GM12875 (cell line): ENCODE measurements around the gene GALNT9.

Source experiments
- H3K4me3 ChIP-seq: one replicate; pipeline ENCODE4 v1.5.1; 2011; ENCODE audit warnings: low read depth, low read length, control low read depth
- TF ChIP-seq, protein P1 (sequence below): IDR thresholded peaks from 2 replicates; pipeline ENCODE4 v1.5.1; 2011; ENCODE audit warnings: low read depth, mild to moderate bottlenecking, control low read depth, inconsistent platforms, low read length, moderate library complexity, borderline replicate concordance; ENCODE audit not compliant: insufficient read depth

Gene GALNT9

DNA sequence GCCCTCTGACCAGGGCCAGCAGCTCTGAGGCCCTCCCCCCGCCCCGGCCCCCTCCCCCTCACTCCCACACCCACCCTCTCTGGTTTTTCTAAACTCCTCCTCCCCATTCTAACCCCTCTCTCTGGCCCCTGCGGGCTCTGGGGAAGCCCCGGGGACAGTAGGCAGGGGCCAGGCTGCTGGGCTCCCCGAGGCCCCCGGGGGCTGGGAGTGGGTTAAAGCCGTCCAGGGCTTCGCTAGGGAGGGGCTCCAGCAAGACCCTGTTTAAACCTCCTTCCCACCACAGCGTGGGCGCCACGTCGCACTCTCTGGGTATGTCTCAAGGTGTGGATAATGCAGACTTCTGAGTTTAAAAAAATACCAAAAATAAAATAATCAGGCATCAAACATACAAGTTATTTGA, 51.4 kb downstream of the GALNT9 start:
- TF ChIP-seq, protein P1, sequence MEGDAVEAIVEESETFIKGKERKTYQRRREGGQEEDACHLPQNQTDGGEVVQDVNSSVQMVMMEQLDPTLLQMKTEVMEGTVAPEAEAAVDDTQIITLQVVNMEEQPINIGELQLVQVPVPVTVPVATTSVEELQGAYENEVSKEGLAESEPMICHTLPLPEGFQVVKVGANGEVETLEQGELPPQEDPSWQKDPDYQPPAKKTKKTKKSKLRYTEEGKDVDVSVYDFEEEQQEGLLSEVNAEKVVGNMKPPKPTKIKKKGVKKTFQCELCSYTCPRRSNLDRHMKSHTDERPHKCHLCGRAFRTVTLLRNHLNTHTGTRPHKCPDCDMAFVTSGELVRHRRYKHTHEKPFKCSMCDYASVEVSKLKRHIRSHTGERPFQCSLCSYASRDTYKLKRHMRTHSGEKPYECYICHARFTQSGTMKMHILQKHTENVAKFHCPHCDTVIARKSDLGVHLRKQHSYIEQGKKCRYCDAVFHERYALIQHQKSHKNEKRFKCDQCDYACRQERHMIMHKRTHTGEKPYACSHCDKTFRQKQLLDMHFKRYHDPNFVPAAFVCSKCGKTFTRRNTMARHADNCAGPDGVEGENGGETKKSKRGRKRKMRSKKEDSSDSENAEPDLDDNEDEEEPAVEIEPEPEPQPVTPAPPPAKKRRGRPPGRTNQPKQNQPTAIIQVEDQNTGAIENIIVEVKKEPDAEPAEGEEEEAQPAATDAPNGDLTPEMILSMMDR: no peak
- no peak overlapping the region for H3K4me3 ChIP-seq

DNA sequence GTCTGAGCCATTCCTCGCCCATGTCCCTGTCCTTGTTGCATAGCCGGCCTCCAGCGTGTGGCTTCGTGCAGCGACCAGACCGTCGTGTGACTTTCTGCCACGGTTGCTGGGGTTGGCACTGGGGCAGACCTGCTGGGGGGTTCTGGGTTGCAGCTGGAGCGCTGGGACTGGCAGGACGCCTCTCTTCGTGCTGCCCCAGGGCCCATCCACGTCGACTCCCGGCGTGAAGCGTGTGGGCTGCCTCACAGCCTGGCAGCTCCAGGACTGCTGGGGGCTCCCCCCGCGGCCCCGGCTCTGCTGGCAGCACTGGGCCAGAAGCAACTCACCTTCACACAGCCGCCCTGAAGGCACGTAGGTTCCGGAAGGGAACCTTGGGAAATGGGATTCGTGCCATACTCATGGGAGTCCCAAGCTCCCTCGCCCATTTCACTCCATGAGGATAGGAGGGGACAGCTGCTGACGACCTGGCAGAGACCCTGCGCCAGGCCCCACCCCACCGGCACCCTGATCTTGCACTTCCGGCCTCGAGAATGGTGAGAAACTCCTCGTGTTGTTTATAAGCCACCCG, 51.9 kb downstream of the GALNT9 start:
- no peak overlapping the region for H3K4me3 ChIP-seq
- TF ChIP-seq, protein P1: no peak

DNA sequence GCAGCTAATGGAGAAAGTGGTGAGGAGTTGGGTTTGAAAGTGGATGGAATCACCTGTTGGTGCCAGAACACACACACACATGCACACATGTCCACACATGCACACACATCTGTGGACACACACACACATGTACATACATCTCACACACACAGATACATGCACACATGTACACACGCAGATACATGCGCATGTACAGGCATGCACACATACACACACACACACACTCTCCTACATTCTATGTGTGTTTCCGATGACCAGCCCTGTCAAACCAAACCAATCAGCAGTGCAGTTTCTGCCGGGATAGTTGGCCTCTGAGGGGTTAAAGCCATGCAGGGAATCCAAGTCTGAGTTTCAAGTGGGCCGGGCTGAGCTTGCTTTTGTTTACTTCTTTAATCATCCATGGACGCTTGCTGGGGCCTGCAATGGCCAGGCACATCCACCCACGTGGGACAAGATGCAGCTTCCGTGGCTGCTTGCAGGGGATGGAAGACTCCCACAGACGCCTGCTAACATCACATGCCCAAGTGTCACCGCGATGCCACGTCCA, 52.5 kb downstream of the GALNT9 start:
- H3K4me3 ChIP-seq: no peak overlapping the region
- TF ChIP-seq, protein P1: no peak

DNA sequence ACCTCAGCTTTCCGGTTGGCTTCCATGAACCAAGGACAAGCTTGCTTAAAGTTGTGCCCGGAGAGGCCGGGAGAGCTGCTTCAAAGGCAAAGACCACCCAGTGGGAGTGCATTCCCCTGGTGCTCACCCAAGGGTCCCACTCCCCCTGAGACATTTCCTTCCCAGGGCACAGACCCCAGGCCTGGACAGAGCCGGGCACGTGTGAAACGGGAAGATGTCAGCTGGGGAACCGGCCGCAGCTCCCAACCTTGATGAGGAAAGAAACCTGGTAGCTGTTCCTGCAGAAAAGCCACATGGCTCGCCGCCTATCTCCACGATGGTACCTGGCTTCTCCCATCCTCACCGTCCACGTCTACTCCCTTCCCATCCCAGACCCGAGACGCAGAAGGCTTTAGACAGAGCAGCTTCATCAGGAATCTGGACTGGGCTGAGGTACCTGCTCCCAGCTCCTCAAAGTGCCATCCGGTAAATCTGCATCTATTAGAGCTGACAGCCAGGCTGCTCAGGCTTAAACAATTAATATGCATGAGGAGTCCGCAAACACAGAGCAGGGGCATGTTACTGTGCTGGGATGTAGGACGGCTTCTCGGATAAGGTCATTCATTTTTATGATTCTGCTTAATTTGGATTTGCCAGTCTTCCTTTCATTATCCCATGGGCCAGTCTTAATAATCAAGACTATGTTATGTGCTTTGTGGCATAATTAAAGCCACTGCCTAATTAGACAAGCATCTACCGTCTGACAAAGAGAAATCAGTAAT, 53.1 kb downstream of the GALNT9 start:
- TF ChIP-seq, protein P1: no peak
- H3K4me3 ChIP-seq: no peak overlapping the region

DNA sequence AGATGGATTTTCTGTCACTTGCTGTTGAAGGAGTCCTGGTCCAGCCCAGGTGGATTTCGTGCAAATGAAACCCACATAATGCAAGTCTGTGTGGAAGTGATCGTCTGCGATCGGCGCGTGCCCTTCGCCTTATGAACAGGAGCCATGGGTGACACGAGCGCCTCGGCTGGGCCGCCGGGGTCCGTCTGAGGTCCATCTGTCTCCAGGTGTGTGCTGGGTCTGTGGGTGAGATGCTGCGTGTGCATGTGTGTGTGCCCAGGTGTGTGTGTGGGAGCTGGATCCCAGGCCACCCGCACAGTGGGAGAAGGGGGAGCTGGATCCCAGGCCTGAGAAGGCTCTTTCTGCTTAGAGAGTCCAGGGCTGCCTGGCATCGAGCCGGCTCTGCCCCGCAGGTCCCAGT, 53.8 kb downstream of the GALNT9 start:
- no peak overlapping the region for H3K4me3 ChIP-seq
- TF ChIP-seq, protein P1: no peak

DNA sequence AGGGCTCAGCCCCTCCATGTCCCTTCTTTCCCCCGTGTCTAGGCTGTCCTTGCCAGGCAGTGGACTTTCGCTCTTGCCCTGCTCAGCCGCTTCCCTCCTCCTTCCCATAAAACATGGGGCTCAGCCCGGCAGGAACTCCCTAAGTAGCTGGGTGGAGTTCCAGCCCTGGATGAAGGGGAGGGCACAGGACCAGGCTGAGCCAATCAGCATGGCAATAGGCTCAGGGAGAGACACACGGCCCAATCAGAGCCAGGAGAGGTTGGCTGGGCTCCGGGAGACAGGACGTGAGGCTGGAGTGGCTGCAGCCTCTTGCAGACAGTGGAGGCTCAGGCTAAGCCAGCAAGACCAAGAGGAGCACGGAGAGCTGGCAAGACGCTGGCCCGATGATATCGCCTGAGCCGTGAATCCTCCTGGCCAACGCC, 54.3 kb downstream of the GALNT9 start:
- TF ChIP-seq, protein P1: no peak
- no peak overlapping the region for H3K4me3 ChIP-seq

DNA sequence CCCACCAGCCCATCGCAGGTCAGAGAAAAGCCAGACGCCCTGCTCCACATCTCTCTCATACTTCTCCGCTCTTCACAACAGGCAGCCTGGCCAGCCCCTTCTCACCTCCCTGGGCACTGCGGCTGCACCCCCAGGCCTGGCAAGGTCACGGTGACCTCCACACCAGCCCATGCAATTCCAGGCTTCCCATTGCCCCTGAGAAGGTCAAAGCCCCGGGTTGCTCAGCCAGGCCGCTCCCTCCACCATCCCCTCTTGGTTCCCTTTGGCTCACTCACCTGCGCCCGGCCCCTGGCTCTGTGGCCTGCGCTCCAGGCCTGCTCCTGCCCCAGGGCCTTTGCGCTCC, 55.4 kb downstream of the GALNT9 start:
- H3K4me3 ChIP-seq: no peak overlapping the region
- TF ChIP-seq, protein P1: no peak
